GM23248 (cell line): ENCODE data around the gene TCEAL5.

Experiments used
- EZH2 ChIP-seq: fragments of 200-600 bp; sonication (generic); IDR thresholded peaks from 2 replicates; pipeline ENCODE4 v1.6.1; 2018; ENCODE audit warnings: antibody characterized with exemption, mild to moderate bottlenecking; ENCODE audit not compliant: insufficient read depth, poor library complexity, severe bottlenecking
- EZH2phosphoT487 ChIP-seq: fragments of 200-600 bp; sonication (generic); IDR thresholded peaks from 2 replicates; pipeline ENCODE4 v1.6.1; 2018; ENCODE audit warnings: antibody characterized with exemption, moderate library complexity, mild to moderate bottlenecking, low read depth; ENCODE audit not compliant: insufficient read depth

GRCh38 chrX:103274284-103274683 is 2.3 kb downstream of the TCEAL5 start:
- TF ChIP-seq EZH2 (no peak), EZH2phosphoT487 (no peak)
